ENCODE measurements around the gene TWIST2. TPM values are rescaled to one million over a fixed set of nuclear protein-coding genes. Genes with fewer than 3 reads are reported as not detected.

TWIST2 gene
- total and polyA plus RNA-seq, 7 experiments from 2014 or later: not detected

- no peaks in the 10 kb centered on the region for H3K9me3 ChIP-seq (ENCODE audit: control insufficient read depth in 2 of 3, low read length in 3 of 3)
- DNase-seq (no peak), ATAC-seq (no peak)
- CTCF ChIA-PET: no interaction called here
- H3K27ac Mint-ChIP-seq: no peak overlapping the region
- no peak overlapping the region for H3K4me3 Mint-ChIP-seq
- peaks cover 23 to 35% (median 26%) of the 10 kb centered on the region in 5 donors for H3K27me3 Mint-ChIP-seq
- no peaks in the 10 kb centered on the region for H3K27me3 ChIP-seq (ENCODE audit: control insufficient read depth in 2 of 2, insufficient read depth in 2 of 2, low read length in 2 of 2)
- POLR2A ChIA-PET: no interaction called here
- H3K4me3 ChIP-seq (ENCODE audit: low read length): no peak overlapping the region
- no peaks in the 10 kb centered on the region for H3K4me1 ChIP-seq (ENCODE audit: control insufficient read depth in 2 of 2, insufficient read depth in 2 of 2, low read length in 2 of 2)
- peaks cover 5 to 12% (median 9%) of the 10 kb centered on the region in 7 donors for H3K4me1 Mint-ChIP-seq
- no peaks in the 10 kb centered on the region for H3K36me3 Mint-ChIP-seq
- intact Hi-C loops (cut with micrococcal nuclease): no loop called here
- H3K36me3 ChIP-seq (ENCODE audit: control insufficient read depth in 2 of 3, insufficient read depth in 3 of 3, low read length in 3 of 3): no peaks in the 10 kb centered on the region
- H3K9me3 Mint-ChIP-seq: peaks cover 0 to 2% (median 0%) of the 10 kb centered on the region in 11 donors
- no peak overlapping the region for H3K27ac ChIP-seq (ENCODE audit: low read depth, low read length)
These were observed 104.5 kb downstream of the TWIST2 start for GRCh38 chr2:238952261-238952919.

- ChIA-PET POLR2A (no interaction called here), CTCF (no interaction called here)
- Histone ChIP-seq H3K4me1 (ENCODE audit: control insufficient read depth in 2 of 2, insufficient read depth in 2 of 2, low read length in 2 of 2) (no peaks in the 10 kb centered on the region), H3K36me3 (ENCODE audit: control insufficient read depth in 2 of 3, insufficient read depth in 3 of 3, low read length in 3 of 3) (no peaks in the 10 kb centered on the region), H3K9me3 (ENCODE audit: control insufficient read depth in 2 of 3, low read length in 3 of 3) (no peaks in the 10 kb centered on the region), H3K27me3 (ENCODE audit: control insufficient read depth in 2 of 2, insufficient read depth in 2 of 2, low read length in 2 of 2) (no peaks in the 10 kb centered on the region), H3K27ac (ENCODE audit: low read depth, low read length) (no peak overlapping the region), H3K4me3 (ENCODE audit: low read length) (no peak overlapping the region)
- DNase-seq (no peak), ATAC-seq (no peak)
- Mint-ChIP-seq H3K36me3 (no peaks in the 10 kb centered on the region), H3K27ac (no peak overlapping the region), H3K9me3 (peaks cover 0 to 3% (median 0%) of the 10 kb centered on the region in 11 donors), H3K4me3 (no peak overlapping the region), H3K4me1 (no peaks in the 10 kb centered on the region), H3K27me3 (peaks cover 25 to 51% (median 43%) of the 10 kb centered on the region in 5 donors)
- intact Hi-C loops (cut with micrococcal nuclease): no loop called here
These were observed 107.1 kb downstream of the TWIST2 start for GRCh38 chr2:238954841-238955591.

GRCh38 chr2:238955648-238956531, 108.0 kb downstream of the TWIST2 start:
- ATAC-seq (no peak), DNase-seq (no peak)
- no peaks in the 10 kb centered on the region for H3K9me3 ChIP-seq (ENCODE audit: control insufficient read depth in 2 of 3, low read length in 3 of 3)
- H3K27ac Mint-ChIP-seq: peak overlapping the region in 1 of 9 donors; percentile 4
- no peaks in the 10 kb centered on the region for H3K4me1 ChIP-seq (ENCODE audit: control insufficient read depth in 2 of 2, insufficient read depth in 2 of 2, low read length in 2 of 2)
- peaks cover 0 to 8% (median 0%) of the 10 kb centered on the region in 11 donors for H3K9me3 Mint-ChIP-seq
- H3K27me3 Mint-ChIP-seq: peaks cover 32 to 52% (median 46%) of the 10 kb centered on the region in 5 donors
- H3K4me3 Mint-ChIP-seq: no peak overlapping the region
- ChIA-PET CTCF (no interaction called here), POLR2A (no interaction called here)
- H3K27me3 ChIP-seq (ENCODE audit: control insufficient read depth in 2 of 2, insufficient read depth in 2 of 2, low read length in 2 of 2): no peaks in the 10 kb centered on the region
- intact Hi-C loops (cut with micrococcal nuclease): no loop called here
- H3K4me3 ChIP-seq (ENCODE audit: low read length): no peak overlapping the region
- H3K27ac ChIP-seq (ENCODE audit: low read depth, low read length): no peak overlapping the region
- no peaks in the 10 kb centered on the region for H3K4me1 Mint-ChIP-seq
- H3K36me3 Mint-ChIP-seq: no peaks in the 10 kb centered on the region
- no peaks in the 10 kb centered on the region for H3K36me3 ChIP-seq (ENCODE audit: control insufficient read depth in 2 of 3, insufficient read depth in 3 of 3, low read length in 3 of 3)

GRCh38 chr2:238956676-238957075, 108.8 kb downstream of the TWIST2 start:
- CTCF ChIA-PET: no interaction called here
- Mint-ChIP-seq H3K4me1 (no peaks in the 10 kb centered on the region), H3K27me3 (peaks cover 32 to 59% (median 48%) of the 10 kb centered on the region in 5 donors), H3K36me3 (no peaks in the 10 kb centered on the region), H3K9me3 (peaks cover 0 to 8% (median 0%) of the 10 kb centered on the region in 11 donors), H3K4me3 (no peak overlapping the region), H3K27ac (no peak overlapping the region)
- no peak overlapping the region for H3K4me3 ChIP-seq (ENCODE audit: low read length)
- intact Hi-C loops (cut with micrococcal nuclease): no loop called here
- DNase-seq: no peak
- no peak overlapping the region for H3K27ac ChIP-seq (ENCODE audit: low read depth, low read length)
- no peaks in the 10 kb centered on the region for H3K27me3 ChIP-seq (ENCODE audit: control insufficient read depth in 2 of 2, insufficient read depth in 2 of 2, low read length in 2 of 2)
- H3K36me3 ChIP-seq (ENCODE audit: control insufficient read depth in 2 of 3, insufficient read depth in 3 of 3, low read length in 3 of 3): no peaks in the 10 kb centered on the region
- no peaks in the 10 kb centered on the region for H3K9me3 ChIP-seq (ENCODE audit: control insufficient read depth in 2 of 3, low read length in 3 of 3)
- no peaks in the 10 kb centered on the region for H3K4me1 ChIP-seq (ENCODE audit: control insufficient read depth in 2 of 2, insufficient read depth in 2 of 2, low read length in 2 of 2)
- no peak for ATAC-seq
- POLR2A ChIA-PET: no interaction called here
